ENCODE results near the gene ARMC2.

The ARMC2 gene

DNA sequence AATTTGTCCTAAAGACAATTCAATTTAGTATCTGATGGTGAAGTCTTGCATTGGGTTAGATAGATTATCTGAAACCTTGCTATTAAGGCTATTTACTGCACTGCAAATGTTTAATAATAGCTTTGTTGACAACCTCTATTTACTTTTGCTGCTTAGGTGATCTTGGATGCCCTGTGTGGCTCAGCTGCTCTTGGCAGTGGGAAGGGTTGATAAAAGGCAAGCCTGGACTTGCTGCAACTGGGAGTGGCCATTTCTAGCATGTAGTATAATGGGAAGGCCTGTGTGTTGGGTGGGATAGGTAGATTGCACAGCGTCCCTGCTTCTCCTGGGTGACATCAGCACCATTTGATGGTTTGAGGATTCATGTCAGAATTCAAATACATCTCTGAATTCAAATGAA is 49.1 kb downstream of the ARMC2 start:
- Histone ChIP-seq H3K27me3 (ENCODE audit: insufficient read depth, low read length, poor library complexity, severe bottlenecking) (no peaks in the 10 kb centered on the region), H3K9ac (ENCODE audit: low read depth, low read length, poor library complexity, severe bottlenecking) (peak overlapping the region; percentile 15), H3K9me3 (ENCODE audit: insufficient read depth, low read depth, low read length) (no peaks in the 10 kb centered on the region), H3K9me2 (replicated peaks; ENCODE audit: low read depth, low read length) (no peaks in the 10 kb centered on the region), H3K4me3 (ENCODE audit: low read length, poor library complexity, severe bottlenecking) (no peak overlapping the region), H3K79me2 (ENCODE audit: insufficient read depth, low read length) (no peaks in the 10 kb centered on the region), H2AFZ (ENCODE audit: low read length) (no peak overlapping the region), H3K4me2 (ENCODE audit: low read depth, low read length, poor library complexity, severe bottlenecking) (no peak overlapping the region), H3K4me1 (ENCODE audit: insufficient read depth, low read length, poor library complexity, severe bottlenecking) (peaks cover 64% of the 10 kb centered on the region), H4K20me1 (ENCODE audit: insufficient read depth, low read length, poor library complexity, severe bottlenecking) (no peaks in the 10 kb centered on the region), H3F3A (ENCODE audit: low read depth) (peaks cover 8% of the 10 kb centered on the region; the same call in 1 of the 2 replicates), H3K36me3 (ENCODE audit: insufficient read depth, low read length) (no peaks in the 10 kb centered on the region)
- TF ChIP-seq EZH2phosphoT487 (IDR thresholded peaks at IDR 0.05; ENCODE audit: borderline replicate concordance): no peak
- TF ChIP-seq, protein P1, sequence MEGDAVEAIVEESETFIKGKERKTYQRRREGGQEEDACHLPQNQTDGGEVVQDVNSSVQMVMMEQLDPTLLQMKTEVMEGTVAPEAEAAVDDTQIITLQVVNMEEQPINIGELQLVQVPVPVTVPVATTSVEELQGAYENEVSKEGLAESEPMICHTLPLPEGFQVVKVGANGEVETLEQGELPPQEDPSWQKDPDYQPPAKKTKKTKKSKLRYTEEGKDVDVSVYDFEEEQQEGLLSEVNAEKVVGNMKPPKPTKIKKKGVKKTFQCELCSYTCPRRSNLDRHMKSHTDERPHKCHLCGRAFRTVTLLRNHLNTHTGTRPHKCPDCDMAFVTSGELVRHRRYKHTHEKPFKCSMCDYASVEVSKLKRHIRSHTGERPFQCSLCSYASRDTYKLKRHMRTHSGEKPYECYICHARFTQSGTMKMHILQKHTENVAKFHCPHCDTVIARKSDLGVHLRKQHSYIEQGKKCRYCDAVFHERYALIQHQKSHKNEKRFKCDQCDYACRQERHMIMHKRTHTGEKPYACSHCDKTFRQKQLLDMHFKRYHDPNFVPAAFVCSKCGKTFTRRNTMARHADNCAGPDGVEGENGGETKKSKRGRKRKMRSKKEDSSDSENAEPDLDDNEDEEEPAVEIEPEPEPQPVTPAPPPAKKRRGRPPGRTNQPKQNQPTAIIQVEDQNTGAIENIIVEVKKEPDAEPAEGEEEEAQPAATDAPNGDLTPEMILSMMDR (conservative IDR thresholded peaks at IDR 0.05; ENCODE audit: low read length): no peak

DNA sequence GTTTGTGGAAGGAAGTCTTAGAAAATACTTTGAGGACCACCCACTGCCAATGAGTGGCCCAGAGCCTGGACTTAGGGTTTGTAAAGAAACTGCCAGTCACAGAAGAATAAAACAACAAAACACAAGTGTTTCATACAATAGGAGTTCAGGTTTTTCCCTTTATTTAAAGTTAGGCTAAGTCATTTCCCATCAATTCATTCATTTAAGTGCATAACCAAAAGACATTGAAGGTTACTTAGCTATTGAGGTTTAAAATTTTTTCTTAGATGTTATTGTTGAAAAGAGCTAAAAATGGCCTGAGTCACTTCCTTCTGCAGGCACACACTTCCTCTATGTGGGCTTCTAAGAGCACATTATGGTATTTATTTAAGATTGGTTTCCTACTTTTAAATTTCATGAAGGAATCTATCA is 54.2 kb downstream of the ARMC2 start:
- Histone ChIP-seq H3K4me1 (ENCODE audit: insufficient read depth, low read length, poor library complexity, severe bottlenecking) (peaks cover 70% of the 10 kb centered on the region), H3K4me2 (ENCODE audit: low read depth, low read length, poor library complexity, severe bottlenecking) (peak overlapping the region; percentile 48), H4K20me1 (ENCODE audit: insufficient read depth, low read length, poor library complexity, severe bottlenecking) (no peaks in the 10 kb centered on the region), H3K27me3 (ENCODE audit: insufficient read depth, low read length, poor library complexity, severe bottlenecking) (no peaks in the 10 kb centered on the region), H2AFZ (ENCODE audit: low read length) (no peak overlapping the region; the same call in 1 of the 2 replicates), H3K9me2 (replicated peaks; ENCODE audit: low read depth, low read length) (no peaks in the 10 kb centered on the region), H3K9me3 (ENCODE audit: insufficient read depth, low read depth, low read length) (no peaks in the 10 kb centered on the region), H3K79me2 (ENCODE audit: insufficient read depth, low read length) (no peaks in the 10 kb centered on the region), H3K9ac (ENCODE audit: low read depth, low read length, poor library complexity, severe bottlenecking) (peak overlapping the region; percentile 18), H3K36me3 (ENCODE audit: insufficient read depth, low read length) (no peaks in the 10 kb centered on the region), H3F3A (ENCODE audit: low read depth) (peaks cover 13% of the 10 kb centered on the region), H3K4me3 (ENCODE audit: low read length, poor library complexity, severe bottlenecking) (peak overlapping the region; percentile 18)
- TF ChIP-seq, protein P1 (conservative IDR thresholded peaks at IDR 0.05; ENCODE audit: low read length): no peak
- no peak for TF ChIP-seq EZH2phosphoT487 (IDR thresholded peaks at IDR 0.05; ENCODE audit: borderline replicate concordance)

DNA sequence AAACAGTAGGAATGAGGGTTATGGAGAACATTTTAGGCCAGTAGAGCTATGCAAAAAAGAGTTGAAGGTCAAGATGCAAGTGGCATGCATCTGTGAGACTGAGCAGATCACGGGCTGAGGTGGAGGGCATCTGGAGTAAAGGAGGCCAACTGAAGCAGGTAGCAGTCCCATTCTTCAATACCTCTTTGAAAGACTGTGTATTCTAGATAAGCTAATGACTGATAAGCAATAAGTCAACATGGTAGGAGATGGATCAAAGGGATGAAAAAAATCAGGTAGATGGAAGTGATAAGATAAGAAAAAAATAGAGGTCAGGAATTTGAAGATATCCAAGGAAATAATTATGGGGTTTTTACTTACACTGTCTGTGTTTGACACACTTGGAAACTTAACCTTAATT is 55.6 kb downstream of the ARMC2 start:
- TF ChIP-seq, protein P1 (conservative IDR thresholded peaks at IDR 0.05; ENCODE audit: low read length): no peak
- TF ChIP-seq EZH2phosphoT487 (IDR thresholded peaks at IDR 0.05; ENCODE audit: borderline replicate concordance): no peak
- H3K4me3 ChIP-seq (ENCODE audit: low read length, poor library complexity, severe bottlenecking): no peak overlapping the region
- peaks cover 13% of the 10 kb centered on the region for H3F3A ChIP-seq (ENCODE audit: low read depth)
- H3K4me2 ChIP-seq (ENCODE audit: low read depth, low read length, poor library complexity, severe bottlenecking): peak overlapping the region; percentile 23
- H3K27me3 ChIP-seq (ENCODE audit: insufficient read depth, low read length, poor library complexity, severe bottlenecking): no peaks in the 10 kb centered on the region
- peak overlapping the region; percentile 9; the same call in 1 of the 2 replicates for H2AFZ ChIP-seq (ENCODE audit: low read length)
- H3K4me1 ChIP-seq (ENCODE audit: insufficient read depth, low read length, poor library complexity, severe bottlenecking): peaks cover 59% of the 10 kb centered on the region
- no peaks in the 10 kb centered on the region for H3K9me2 ChIP-seq (replicated peaks; ENCODE audit: low read depth, low read length)
- no peak overlapping the region for H3K9ac ChIP-seq (ENCODE audit: low read depth, low read length, poor library complexity, severe bottlenecking)
- H3K36me3 ChIP-seq (ENCODE audit: insufficient read depth, low read length): no peaks in the 10 kb centered on the region
- H3K9me3 ChIP-seq (ENCODE audit: insufficient read depth, low read depth, low read length): no peaks in the 10 kb centered on the region
- H3K79me2 ChIP-seq (ENCODE audit: insufficient read depth, low read length): no peaks in the 10 kb centered on the region
- no peaks in the 10 kb centered on the region for H4K20me1 ChIP-seq (ENCODE audit: insufficient read depth, low read length, poor library complexity, severe bottlenecking)
